A673 (cell line): Measurements from ENCODE around the gene CTNNA1. TPM values are rescaled to one million over a fixed set of nuclear protein-coding genes. Genes with fewer than 3 reads are reported as not detected.

Source experiments
- BruUV-seq: library from RNA; stranded (reverse); fragments of 400-500 nt; replicated peaks from 2 replicates; lab custom pipeline; 2021; lab: Mats Ljungman, UMichigan
- CTCF ChIA-PET: fragments of 300-600 bp; sonication (Branson Sonifier 250); formaldehyde crosslinking; loops from one replicate; lab custom pipeline; 2022; ENCODE audit warnings: antibody characterized with exemption; lab: Charles Lee
- POLR2A ChIA-PET: fragments of 300-600 bp; sonication (Branson Sonifier 250); formaldehyde crosslinking; loops from one replicate; lab custom pipeline; 2022; ENCODE audit warnings: antibody characterized with exemption; ENCODE audit not compliant: low non-redundant PET; lab: Charles Lee
- DNase-seq: peaks from one replicate; pipeline ENCODE4 v3.0.0-alpha.2; 2015; ENCODE audit warnings: low spot score
- H3K27ac ChIP-seq: fragments of 200-600 bp; sonication (generic); 2 replicates; pipeline ENCODE4 v1.5.1; 2016; ENCODE audit warnings: mixed run types, low read depth, mild to moderate bottlenecking, mixed read lengths, antibody characterized with exemption, low read length; ENCODE audit not compliant: poor library complexity, severe bottlenecking
- H3K27me3 ChIP-seq: fragments of 200-600 bp; sonication (generic); replicated peaks from 2 replicates; pipeline ENCODE4 v1.6.1; 2017; ENCODE audit warnings: mixed run types, low read depth, mild to moderate bottlenecking, mixed read lengths, antibody characterized with exemption, low read length; ENCODE audit not compliant: insufficient read depth, poor library complexity
- H3K36me3 ChIP-seq: fragments of 200-600 bp; sonication (generic); 2 replicates; pipeline ENCODE4 v1.6.1; 2016; ENCODE audit warnings: mixed run types, mild to moderate bottlenecking, mixed read lengths, antibody characterized with exemption, low read length; ENCODE audit not compliant: insufficient read depth, poor library complexity, severe bottlenecking
- H3K4me1 ChIP-seq: fragments of 200-600 bp; sonication (generic); 2 replicates; pipeline ENCODE4 v1.6.1; 2017; ENCODE audit warnings: mixed run types, mild to moderate bottlenecking, mixed read lengths, antibody characterized with exemption, low read length; ENCODE audit not compliant: insufficient read depth, poor library complexity, severe bottlenecking
- H3K4me3 ChIP-seq: fragments of 200-600 bp; sonication (generic); 2 replicates; pipeline ENCODE4 v1.5.1; 2016; ENCODE audit warnings: low read depth, mixed run types, mild to moderate bottlenecking, mixed read lengths, low read length; ENCODE audit not compliant: poor library complexity, severe bottlenecking
- H3K9me3 ChIP-seq: fragments of 200-600 bp; sonication (generic); 2 replicates; pipeline ENCODE4 v1.6.1; 2016; ENCODE audit warnings: mixed run types, low read depth, mild to moderate bottlenecking, mixed read lengths, antibody characterized with exemption, low read length; ENCODE audit not compliant: poor library complexity, severe bottlenecking
- EZH2 ChIP-seq: fragments of 200-600 bp; sonication (generic); IDR thresholded peaks from 2 replicates; pipeline ENCODE4 v1.6.1; 2017; ENCODE audit warnings: borderline replicate concordance, low read depth, mild to moderate bottlenecking, mixed read lengths, antibody characterized with exemption, low read length; ENCODE audit not compliant: poor library complexity, severe bottlenecking
- intact Hi-C: fragments of 100-400 bp; cut with micrococcal nuclease; formaldehyde crosslinking; loops from one replicate; pipeline ENCODE4 v1.10.0; 2022; ENCODE audit not compliant: unreplicated experiment
- total RNA-seq: library from RNA; stranded (reverse); gene quantifications from 2 replicates; pipeline ENCODE4 v1.2.3, GENCODE V29; 2021
- TF ChIP-seq, protein P1 (sequence below): fragments of 300-800, 200-600 bp; sonication (generic); conservative IDR thresholded peaks from 2 replicates; pipeline ENCODE4 v1.5.1; 2017; ENCODE audit warnings: low read depth, mild to moderate bottlenecking, antibody characterized with exemption, low read length, moderate library complexity, mixed read lengths

Gene CTNNA1
- total RNA-seq, 1 experiment from 2014 or later, result 249 TPM

DNA sequence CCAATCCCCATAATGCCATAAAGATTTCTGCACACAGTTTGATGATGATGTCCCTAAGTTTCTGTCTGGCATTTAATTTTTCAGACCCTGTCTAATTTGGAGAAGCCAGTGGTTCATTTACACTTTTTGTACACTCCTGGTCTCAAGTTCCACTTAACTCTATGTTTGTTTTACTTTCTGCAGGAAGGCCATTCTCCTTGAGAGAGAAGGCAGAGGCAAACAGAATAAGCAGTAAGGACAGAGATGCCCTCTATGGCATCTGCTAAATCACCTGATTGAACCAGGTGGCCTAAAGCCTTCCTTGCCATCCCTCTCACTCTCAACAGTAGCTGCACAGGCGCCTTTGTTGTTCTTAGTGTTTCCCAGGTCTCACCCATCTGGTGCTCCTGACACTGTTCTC lies 208.0 kb downstream of the CTNNA1 start:
- DNase-seq, result no peak
- H3K27me3 ChIP-seq, result no peaks in the 10 kb centered on the region
- ChIA-PET POLR2A (no interaction called here), CTCF (no interaction called here)
- peaks cover 38% of the 10 kb centered on the region for H3K4me1 ChIP-seq
- H3K27ac ChIP-seq, result no peak overlapping the region
- H3K9me3 ChIP-seq, result no peaks in the 10 kb centered on the region
- H3K4me3 ChIP-seq, result no peak overlapping the region
- intact Hi-C loops, result no loop called here
- H3K36me3 ChIP-seq, result no peaks in the 10 kb centered on the region
- TF ChIP-seq, protein P1, sequence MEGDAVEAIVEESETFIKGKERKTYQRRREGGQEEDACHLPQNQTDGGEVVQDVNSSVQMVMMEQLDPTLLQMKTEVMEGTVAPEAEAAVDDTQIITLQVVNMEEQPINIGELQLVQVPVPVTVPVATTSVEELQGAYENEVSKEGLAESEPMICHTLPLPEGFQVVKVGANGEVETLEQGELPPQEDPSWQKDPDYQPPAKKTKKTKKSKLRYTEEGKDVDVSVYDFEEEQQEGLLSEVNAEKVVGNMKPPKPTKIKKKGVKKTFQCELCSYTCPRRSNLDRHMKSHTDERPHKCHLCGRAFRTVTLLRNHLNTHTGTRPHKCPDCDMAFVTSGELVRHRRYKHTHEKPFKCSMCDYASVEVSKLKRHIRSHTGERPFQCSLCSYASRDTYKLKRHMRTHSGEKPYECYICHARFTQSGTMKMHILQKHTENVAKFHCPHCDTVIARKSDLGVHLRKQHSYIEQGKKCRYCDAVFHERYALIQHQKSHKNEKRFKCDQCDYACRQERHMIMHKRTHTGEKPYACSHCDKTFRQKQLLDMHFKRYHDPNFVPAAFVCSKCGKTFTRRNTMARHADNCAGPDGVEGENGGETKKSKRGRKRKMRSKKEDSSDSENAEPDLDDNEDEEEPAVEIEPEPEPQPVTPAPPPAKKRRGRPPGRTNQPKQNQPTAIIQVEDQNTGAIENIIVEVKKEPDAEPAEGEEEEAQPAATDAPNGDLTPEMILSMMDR, result no peak
- TF ChIP-seq EZH2, result no peak
- BruUV-seq, result no TSS peak

DNA sequence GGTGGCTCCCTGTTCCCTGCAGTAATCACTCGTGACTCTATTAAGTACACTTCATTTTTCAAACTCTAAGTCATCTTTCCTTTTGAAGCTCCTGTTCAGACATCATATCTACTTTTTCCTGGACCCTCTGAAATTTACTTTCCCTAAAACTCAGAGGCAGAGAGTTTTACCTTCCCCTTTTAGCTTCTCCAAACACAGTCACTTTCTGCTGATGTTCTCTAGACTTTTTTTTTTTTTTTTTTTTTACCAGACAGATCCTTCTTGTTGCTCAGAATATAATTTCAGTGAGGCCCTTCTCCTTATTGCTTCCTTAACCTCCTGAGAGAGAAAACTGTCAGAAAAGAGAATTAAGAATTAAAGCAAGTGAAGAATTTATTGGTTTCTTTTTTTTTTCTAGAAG lies 208.5 kb downstream of the CTNNA1 start:
- ChIA-PET CTCF (no interaction called here), POLR2A (no interaction called here)
- BruUV-seq, result no TSS peak
- intact Hi-C loops, result no loop called here
- peaks cover 38% of the 10 kb centered on the region for H3K4me1 ChIP-seq
- no peak overlapping the region for H3K4me3 ChIP-seq
- H3K9me3 ChIP-seq, result no peaks in the 10 kb centered on the region
- TF ChIP-seq, protein P1, result no peak
- TF ChIP-seq EZH2, result no peak
- DNase-seq, result no peak
- no peaks in the 10 kb centered on the region for H3K36me3 ChIP-seq
- no peak overlapping the region for H3K27ac ChIP-seq
- no peaks in the 10 kb centered on the region for H3K27me3 ChIP-seq

DNA sequence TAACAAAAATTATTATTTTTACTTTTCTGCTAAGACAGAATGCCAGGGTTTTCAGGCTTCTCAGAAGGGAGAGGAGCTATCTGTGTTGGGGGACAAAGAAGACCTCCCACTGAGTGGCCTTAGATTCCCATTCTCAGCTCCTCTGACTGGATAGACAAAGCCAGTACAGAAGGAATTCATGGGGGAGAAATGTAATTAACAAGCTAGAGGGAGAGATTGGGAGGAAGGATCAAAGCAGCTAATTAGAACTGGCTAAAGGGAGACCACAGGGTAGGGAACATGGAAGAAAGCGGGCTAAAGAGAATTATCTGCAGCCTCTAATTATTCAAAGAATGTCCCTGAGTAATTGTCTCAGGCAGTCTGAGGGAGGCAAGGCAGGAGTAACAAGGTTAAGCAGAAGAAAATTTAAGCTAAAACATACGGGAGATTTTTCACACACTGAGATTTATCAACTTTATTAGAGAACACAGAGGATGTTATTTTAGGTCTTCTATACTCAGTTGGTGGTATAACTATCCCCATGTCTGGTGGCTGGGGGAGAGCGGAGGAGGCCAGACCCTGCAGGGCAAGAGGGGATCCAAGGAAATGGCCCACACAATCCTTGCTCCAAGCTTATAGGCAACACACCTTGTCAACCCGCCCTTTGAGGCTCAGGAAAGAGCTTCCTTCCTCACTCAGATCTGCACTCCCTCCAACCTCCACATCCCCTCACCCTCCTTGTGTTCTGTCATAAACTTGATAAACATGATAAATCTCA lies 209.6 kb downstream of the CTNNA1 start:
- CTCF ChIA-PET, result no interaction called here
- Histone ChIP-seq H3K4me1 (peaks cover 38% of the 10 kb centered on the region), H3K36me3 (no peaks in the 10 kb centered on the region), H3K4me3 (no peak overlapping the region), H3K27ac (no peak overlapping the region), H3K27me3 (no peaks in the 10 kb centered on the region), H3K9me3 (no peaks in the 10 kb centered on the region)
- DNase-seq, result no peak
- POLR2A ChIA-PET, result no interaction called here
- TF ChIP-seq, protein P1, result no peak
- TF ChIP-seq EZH2, result no peak
- no TSS peak for BruUV-seq
- intact Hi-C loops, result no loop called here
